ENCODE data around the gene TRIM24.

DNA sequence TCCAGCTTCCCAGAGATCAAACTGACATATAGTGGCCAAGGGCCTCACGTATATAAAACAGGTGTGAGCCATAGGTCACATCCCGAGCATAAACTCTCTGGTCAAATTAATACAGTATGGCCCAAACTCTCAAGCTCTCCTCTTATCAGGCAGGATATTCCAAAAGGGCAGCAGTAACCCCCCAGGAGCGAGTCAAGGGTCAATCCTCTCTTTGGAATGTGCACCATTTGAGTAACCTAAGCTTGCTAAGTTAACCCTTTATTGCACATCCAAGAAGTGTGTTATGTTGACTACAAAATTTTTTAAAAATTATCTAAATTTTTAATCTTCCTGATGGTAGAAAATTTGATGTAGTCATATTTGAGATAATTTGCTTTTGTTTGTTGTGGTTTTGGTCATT is 4.5 kb upstream of the TRIM24 start:
- TF ChIP-seq EZH2 (IDR thresholded peaks at IDR 0.05; ENCODE audit: insufficient read depth, poor library complexity, severe bottlenecking) = no peak
- no peak for TF ChIP-seq EZH2phosphoT487 (IDR thresholded peaks at IDR 0.05; ENCODE audit: insufficient read depth, low read depth)

Data from GM23248 (cell line).